Glutamatergic neuron (in vitro differentiated cells): Measurements from ENCODE around the gene KCNH4. TPM values are rescaled to one million over a fixed set of nuclear protein-coding genes. Genes with fewer than 3 reads are reported as not detected.

Experiments used
- DNase-seq: peaks from one replicate; pipeline ENCODE4 v3.0.0; 2022
- H3K27ac Mint-ChIP-seq: one replicate; pipeline ENCODE4 v1.8.0; 2020; ENCODE audit warnings: mild to moderate bottlenecking, mixed read lengths, inconsistent platforms; ENCODE audit not compliant: unreplicated experiment
- H3K27me3 Mint-ChIP-seq: one replicate; pipeline ENCODE4 v1.8.0; 2020; ENCODE audit warnings: mild to moderate bottlenecking, moderate library complexity, mixed read lengths, inconsistent platforms; ENCODE audit not compliant: unreplicated experiment
- H3K36me3 Mint-ChIP-seq: one replicate; pipeline ENCODE4 v1.8.0; 2020; ENCODE audit warnings: mild to moderate bottlenecking, mixed read lengths, inconsistent platforms; ENCODE audit not compliant: unreplicated experiment
- H3K4me1 Mint-ChIP-seq: one replicate; pipeline ENCODE4 v1.8.0; 2020; ENCODE audit warnings: mild to moderate bottlenecking, low read depth, mixed read lengths, inconsistent platforms; ENCODE audit not compliant: unreplicated experiment
- H3K4me3 Mint-ChIP-seq: one replicate; pipeline ENCODE4 v1.8.0; 2020; ENCODE audit warnings: mild to moderate bottlenecking, mixed read lengths, inconsistent platforms; ENCODE audit not compliant: unreplicated experiment
- H3K9me3 Mint-ChIP-seq: one replicate; pipeline ENCODE4 v1.8.0; 2020; ENCODE audit warnings: mild to moderate bottlenecking, moderate library complexity, mixed read lengths, inconsistent platforms; ENCODE audit not compliant: unreplicated experiment
- total RNA-seq: library from RNA; stranded (reverse); fragmentation: NEBNext Ultra II Directional; extraction: Animal tissue kit (Norgen Biotek cat#: 25700); gene quantifications from one replicate; pipeline ENCODE4 v1.2.1, GENCODE V29; 2021; ENCODE audit not compliant: unreplicated experiment
- TF ChIP-seq, protein P1 (sequence below): fragments of 200-600 bp; sonication (generic); IDR thresholded peaks from one replicate; pipeline ENCODE4 v1.5.0; 2021; ENCODE audit not compliant: partially characterized antibody, unreplicated experiment

Gene KCNH4
- total RNA-seq, 1 donor from 2014 or later, result 0.71 TPM

DNA sequence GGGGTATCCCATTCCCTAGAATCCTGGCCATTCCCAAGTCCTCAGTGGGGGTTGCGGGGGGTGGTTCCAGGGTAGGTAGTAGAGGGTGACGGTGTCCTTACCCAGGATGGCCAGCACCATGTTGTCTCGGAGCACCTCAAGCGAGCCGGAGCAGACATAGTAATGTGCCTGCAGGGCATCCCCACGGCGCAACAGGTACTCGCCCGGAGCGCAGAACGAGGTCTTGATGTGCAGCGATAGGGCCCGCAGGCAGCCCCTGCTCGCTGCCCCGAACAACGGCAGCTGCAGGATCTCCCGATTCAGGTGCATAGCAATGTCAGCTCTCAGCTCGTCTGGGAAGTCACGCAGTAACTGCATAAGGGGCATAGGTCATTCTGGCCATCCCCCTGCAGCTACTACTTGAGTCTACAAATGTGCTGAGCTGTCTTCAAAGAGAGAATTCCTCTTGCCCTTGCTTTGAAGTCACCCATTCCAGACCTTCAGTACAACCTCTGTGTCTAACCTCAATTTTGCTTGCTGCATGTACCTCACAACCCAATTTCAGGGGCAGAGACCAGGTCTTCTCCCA lies 14.7 kb downstream of the KCNH4 start:
- TF ChIP-seq, protein P1, sequence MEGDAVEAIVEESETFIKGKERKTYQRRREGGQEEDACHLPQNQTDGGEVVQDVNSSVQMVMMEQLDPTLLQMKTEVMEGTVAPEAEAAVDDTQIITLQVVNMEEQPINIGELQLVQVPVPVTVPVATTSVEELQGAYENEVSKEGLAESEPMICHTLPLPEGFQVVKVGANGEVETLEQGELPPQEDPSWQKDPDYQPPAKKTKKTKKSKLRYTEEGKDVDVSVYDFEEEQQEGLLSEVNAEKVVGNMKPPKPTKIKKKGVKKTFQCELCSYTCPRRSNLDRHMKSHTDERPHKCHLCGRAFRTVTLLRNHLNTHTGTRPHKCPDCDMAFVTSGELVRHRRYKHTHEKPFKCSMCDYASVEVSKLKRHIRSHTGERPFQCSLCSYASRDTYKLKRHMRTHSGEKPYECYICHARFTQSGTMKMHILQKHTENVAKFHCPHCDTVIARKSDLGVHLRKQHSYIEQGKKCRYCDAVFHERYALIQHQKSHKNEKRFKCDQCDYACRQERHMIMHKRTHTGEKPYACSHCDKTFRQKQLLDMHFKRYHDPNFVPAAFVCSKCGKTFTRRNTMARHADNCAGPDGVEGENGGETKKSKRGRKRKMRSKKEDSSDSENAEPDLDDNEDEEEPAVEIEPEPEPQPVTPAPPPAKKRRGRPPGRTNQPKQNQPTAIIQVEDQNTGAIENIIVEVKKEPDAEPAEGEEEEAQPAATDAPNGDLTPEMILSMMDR, result no peak
- Mint-ChIP-seq H3K9me3 (peaks cover 2% of the 10 kb centered on the region), H3K4me1 (peaks cover 3% of the 10 kb centered on the region), H3K27me3 (peaks cover 20% of the 10 kb centered on the region), H3K27ac (peak overlapping the region; percentile 48), H3K4me3 (no peak overlapping the region), H3K36me3 (no peaks in the 10 kb centered on the region)
- no peak for DNase-seq

DNA sequence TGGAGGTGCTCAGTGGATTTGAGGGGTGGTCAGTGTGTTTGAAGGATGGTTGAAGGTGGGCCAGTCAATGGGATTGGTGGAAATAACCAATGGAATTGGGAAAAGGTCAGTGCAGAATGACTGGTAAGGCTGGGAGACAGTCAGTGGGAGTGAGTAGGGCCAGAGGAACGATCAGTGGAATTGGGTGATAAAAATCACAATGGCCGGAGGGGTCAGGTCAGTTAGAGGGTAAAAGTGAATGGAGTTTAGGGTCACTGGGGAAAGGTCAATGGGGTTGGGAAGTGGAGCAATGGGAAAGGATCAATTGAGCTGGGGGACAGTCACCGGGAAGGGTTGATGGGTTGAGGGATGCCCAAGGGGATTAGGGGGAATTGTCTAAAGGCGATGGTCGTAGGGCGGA lies 15.2 kb downstream of the KCNH4 start:
- Mint-ChIP-seq H3K9me3 (peaks cover 2% of the 10 kb centered on the region), H3K36me3 (no peaks in the 10 kb centered on the region), H3K4me1 (peaks cover 3% of the 10 kb centered on the region), H3K27me3 (peaks cover 18% of the 10 kb centered on the region), H3K4me3 (no peak overlapping the region), H3K27ac (no peak overlapping the region)
- TF ChIP-seq, protein P1, result no peak
- no peak for DNase-seq

DNA sequence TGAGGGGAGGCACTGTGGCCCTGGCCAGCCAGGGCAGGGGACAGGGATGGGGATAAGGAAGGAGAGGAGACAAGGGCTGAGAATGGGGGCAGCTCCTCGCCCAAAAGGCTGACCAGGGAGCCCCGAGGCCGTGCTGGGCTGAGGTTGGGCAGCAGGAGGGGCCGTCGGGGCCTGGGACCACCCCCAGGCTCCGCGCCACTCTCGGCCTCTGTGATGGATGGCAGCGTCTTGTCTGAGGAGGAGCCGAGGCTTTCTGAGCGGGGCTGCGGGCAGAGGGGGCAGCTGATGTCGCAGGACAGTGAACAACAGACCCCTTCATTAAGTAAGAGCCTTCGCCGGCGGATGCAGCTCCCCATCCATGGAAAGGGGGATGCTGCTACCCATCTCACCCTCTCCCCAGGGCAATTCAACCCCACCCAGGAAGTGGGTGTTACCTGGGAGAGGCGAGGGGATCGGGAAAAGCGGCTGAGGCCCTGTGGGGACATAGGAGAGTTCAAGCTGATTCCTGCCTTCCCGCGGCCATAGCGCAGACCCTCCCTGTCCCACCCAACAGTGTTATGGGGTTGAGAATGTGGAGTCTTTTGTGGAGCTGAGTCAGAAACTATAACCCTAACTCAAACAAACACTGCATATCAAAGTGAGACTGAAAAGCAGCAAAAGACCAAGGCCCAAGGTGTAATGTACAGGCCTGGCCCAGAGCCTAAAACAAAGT lies 17.1 kb downstream of the KCNH4 start:
- no peak for DNase-seq
- Mint-ChIP-seq H3K4me3 (no peak overlapping the region), H3K36me3 (no peaks in the 10 kb centered on the region), H3K4me1 (peaks cover 3% of the 10 kb centered on the region), H3K9me3 (peaks cover 2% of the 10 kb centered on the region), H3K27me3 (peaks cover 16% of the 10 kb centered on the region), H3K27ac (no peak overlapping the region)
- TF ChIP-seq, protein P1, result no peak

DNA sequence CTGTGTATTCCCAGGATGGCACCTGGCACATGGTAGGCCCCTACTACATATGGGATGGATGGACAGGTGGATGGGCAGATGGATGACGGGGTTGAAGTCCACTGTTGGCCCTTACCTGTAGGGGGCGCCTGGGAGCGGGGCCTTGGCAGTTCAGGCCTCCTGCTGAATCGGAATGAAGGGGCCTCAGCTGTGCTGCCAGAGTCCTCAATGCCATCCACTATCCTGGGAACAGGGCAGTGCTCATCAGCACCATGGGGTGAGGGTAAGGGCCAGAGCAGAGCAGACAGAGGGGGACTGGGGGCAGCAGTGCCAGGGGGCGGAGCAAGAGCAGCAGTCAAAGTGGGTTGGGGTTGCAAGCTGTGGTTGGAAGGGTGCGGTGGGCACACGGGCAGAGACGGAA lies 17.8 kb downstream of the KCNH4 start:
- Mint-ChIP-seq H3K9me3 (peaks cover 2% of the 10 kb centered on the region), H3K4me3 (no peak overlapping the region), H3K36me3 (no peaks in the 10 kb centered on the region), H3K4me1 (peaks cover 3% of the 10 kb centered on the region), H3K27ac (no peak overlapping the region), H3K27me3 (peaks cover 13% of the 10 kb centered on the region)
- TF ChIP-seq, protein P1, result peak; percentile 55
- DNase-seq, result no peak

DNA sequence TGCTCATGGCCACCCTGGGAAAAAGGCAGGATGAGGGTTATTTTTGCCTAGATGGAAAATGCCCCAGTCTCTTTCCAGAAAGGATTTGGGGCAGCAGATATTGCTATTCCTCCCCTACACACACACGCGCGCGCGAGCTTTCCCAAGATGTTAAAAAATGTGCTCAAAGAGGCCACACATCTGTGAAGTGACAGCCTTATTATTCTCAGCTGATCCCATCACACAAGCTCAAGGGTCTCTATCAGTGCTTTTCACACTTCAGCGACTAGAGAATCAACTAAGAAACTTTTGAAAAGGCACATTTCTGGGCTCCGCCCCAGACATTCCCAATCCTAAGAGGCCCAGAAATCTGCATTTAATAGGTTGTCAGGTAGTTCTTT lies 20.4 kb downstream of the KCNH4 start:
- Mint-ChIP-seq H3K4me1 (peaks cover 7% of the 10 kb centered on the region), H3K27ac (no peak overlapping the region), H3K9me3 (peaks cover 2% of the 10 kb centered on the region), H3K4me3 (no peak overlapping the region), H3K27me3 (peaks cover 3% of the 10 kb centered on the region), H3K36me3 (no peaks in the 10 kb centered on the region)
- no peak for DNase-seq
- TF ChIP-seq, protein P1, result no peak
